ENCODE measurements around the gene ABCB11.

DNA sequence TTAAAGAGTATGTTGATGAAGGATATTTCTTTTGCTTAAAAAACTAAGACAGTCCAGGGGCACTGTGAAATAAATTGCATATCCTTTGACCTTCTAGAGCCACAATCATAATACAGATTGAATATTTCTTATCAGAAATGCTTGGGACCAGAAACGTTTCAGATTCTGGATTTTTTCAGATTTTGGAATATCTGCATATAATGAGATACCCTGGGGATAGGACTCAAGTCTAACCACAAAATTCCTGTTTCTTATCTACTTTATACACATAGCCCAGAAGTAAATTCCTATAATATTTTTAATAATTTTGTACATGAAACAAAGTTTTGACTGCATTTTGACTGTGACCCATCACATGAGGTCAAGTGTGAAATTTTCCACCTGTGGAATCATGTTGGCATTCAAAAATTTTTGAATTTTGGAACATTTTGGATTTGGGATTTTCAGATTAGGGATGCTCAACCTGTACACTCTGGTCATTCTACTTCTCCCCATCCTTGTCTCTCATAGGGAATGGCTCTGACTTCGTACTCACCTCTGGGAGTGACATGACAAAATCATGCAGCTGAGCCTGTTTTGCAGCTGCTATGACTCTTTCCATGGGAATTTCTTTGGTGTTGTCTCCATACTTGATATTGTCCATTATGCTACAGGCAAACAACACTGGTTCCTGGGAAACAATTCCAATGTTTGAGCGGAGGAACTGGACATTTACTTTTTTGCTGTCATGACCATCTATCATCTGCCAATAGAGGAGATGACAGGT, 104.3 kb downstream of the ABCB11 start:
- TF ChIP-seq POLR2A (IDR thresholded peaks at IDR 0.05; ENCODE audit: low read depth) (no peak), POLR2AphosphoS5 (IDR thresholded peaks at IDR 0.05) (no peak), EP300 (IDR thresholded peaks at IDR 0.05) (no peak)
- TF ChIP-seq, protein P1, sequence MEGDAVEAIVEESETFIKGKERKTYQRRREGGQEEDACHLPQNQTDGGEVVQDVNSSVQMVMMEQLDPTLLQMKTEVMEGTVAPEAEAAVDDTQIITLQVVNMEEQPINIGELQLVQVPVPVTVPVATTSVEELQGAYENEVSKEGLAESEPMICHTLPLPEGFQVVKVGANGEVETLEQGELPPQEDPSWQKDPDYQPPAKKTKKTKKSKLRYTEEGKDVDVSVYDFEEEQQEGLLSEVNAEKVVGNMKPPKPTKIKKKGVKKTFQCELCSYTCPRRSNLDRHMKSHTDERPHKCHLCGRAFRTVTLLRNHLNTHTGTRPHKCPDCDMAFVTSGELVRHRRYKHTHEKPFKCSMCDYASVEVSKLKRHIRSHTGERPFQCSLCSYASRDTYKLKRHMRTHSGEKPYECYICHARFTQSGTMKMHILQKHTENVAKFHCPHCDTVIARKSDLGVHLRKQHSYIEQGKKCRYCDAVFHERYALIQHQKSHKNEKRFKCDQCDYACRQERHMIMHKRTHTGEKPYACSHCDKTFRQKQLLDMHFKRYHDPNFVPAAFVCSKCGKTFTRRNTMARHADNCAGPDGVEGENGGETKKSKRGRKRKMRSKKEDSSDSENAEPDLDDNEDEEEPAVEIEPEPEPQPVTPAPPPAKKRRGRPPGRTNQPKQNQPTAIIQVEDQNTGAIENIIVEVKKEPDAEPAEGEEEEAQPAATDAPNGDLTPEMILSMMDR (IDR thresholded peaks at IDR 0.05) = no peak
